Hepatocyte (in vitro differentiated cells): ENCODE data around the gene SEZ6L2. TPM values are rescaled to one million over a fixed set of nuclear protein-coding genes. Genes with fewer than 3 reads are reported as not detected.
A peak's percentile ranks its signal among the peaks of the same experiment; 100 is the strongest.
"Not testable (repeated sequence)": the region's sequence is repeated elsewhere in the genome, so short reads cannot be mapped to it uniquely, and the experiment has no call there.

ENCODE experiments used
- DNase-seq: peaks from one replicate; pipeline ENCODE4 v3.0.0-alpha.2; 2016; ENCODE audit warnings: low spot score
- H2AFZ ChIP-seq: fragments of 200-600 bp; sonication (generic); 2 replicates; pipeline ENCODE4 v1.6.0; 2016; ENCODE audit warnings: antibody characterized with exemption, mild to moderate bottlenecking
- H3K27ac ChIP-seq: fragments of 200-600 bp; sonication (generic); 2 replicates; pipeline ENCODE4 v1.5.1; 2016; ENCODE audit warnings: mild to moderate bottlenecking
- H3K27me3 ChIP-seq: fragments of 200-600 bp; sonication (generic); 2 replicates; pipeline ENCODE4 v1.6.1; 2016
- H3K36me3 ChIP-seq: fragments of 200-600 bp; sonication (generic); replicated peaks from 2 replicates; pipeline ENCODE4 v1.5.1; 2016; ENCODE audit warnings: low read depth; ENCODE audit not compliant: insufficient read depth
- H3K4me1 ChIP-seq: fragments of 200-600 bp; sonication (generic); 2 replicates; pipeline ENCODE4 v1.5.1; 2016; ENCODE audit warnings: mild to moderate bottlenecking, moderate library complexity; ENCODE audit not compliant: insufficient read depth
- H3K4me2 ChIP-seq: fragments of 200-600 bp; sonication (generic); 2 replicates; pipeline ENCODE4 v1.6.0; 2016
- H3K4me3 ChIP-seq: fragments of 200-600 bp; sonication (generic); 2 replicates; pipeline ENCODE4 v1.5.1; 2016; ENCODE audit warnings: mild to moderate bottlenecking
- H3K79me2 ChIP-seq: fragments of 200-600 bp; sonication (generic); 2 replicates; pipeline ENCODE4 v1.6.0; 2017; ENCODE audit warnings: mild to moderate bottlenecking
- H3K9me2 ChIP-seq: fragments of 200-600 bp; sonication (generic); replicated peaks from 2 replicates; pipeline ENCODE4 v1.6.0; 2017; ENCODE audit warnings: mild to moderate bottlenecking; ENCODE audit not compliant: insufficient read depth
- H3K9me3 ChIP-seq: fragments of 200-600 bp; sonication (generic); 2 replicates; pipeline ENCODE4 v1.5.1; 2016; ENCODE audit warnings: low read depth, mild to moderate bottlenecking
- H4K20me1 ChIP-seq: fragments of 200-600 bp; sonication (generic); 2 replicates; pipeline ENCODE4 v1.6.0; 2016; ENCODE audit warnings: mild to moderate bottlenecking; ENCODE audit not compliant: insufficient read depth, poor library complexity, severe bottlenecking
- CTCF ChIP-seq: fragments of 200-600 bp; sonication (generic); IDR thresholded peaks from 2 replicates; pipeline ENCODE4 v1.5.1; 2016; ENCODE audit warnings: antibody characterized with exemption, mild to moderate bottlenecking; ENCODE audit not compliant: poor library complexity
- EZH2 ChIP-seq: fragments of 200-600 bp; sonication (generic); IDR thresholded peaks from 2 replicates; pipeline ENCODE4 v1.6.1; 2016; ENCODE audit warnings: antibody characterized with exemption, mild to moderate bottlenecking, borderline replicate concordance
- EZH2phosphoT487 ChIP-seq: fragments of 200-600 bp; sonication (generic); IDR thresholded peaks from one replicate; pipeline ENCODE4 v1.6.1; 2018; ENCODE audit warnings: antibody characterized with exemption, mild to moderate bottlenecking, low read depth, moderate library complexity; ENCODE audit not compliant: unreplicated experiment, severe bottlenecking
- WGBS: methylation state at CpG from one replicate; pipeline ENCODE4 v1.1.6; 2016; ENCODE audit warnings: low lambda C conversion rate; ENCODE audit errors: missing lambda C conversion rate; 5-methylcytosine and 5-hydroxymethylcytosine counted together
- polyA plus RNA-seq: library from polyadenylated mRNA; unstranded; fragments of >200 nt; fragmentation: Nextera tagmentation; extraction: Ambion mirVana; gene quantifications from 2 replicates; pipeline ENCODE4 v1.2.1, GENCODE V29; 2016
- total RNA-seq: library from RNA; depleted of rRNA; stranded (reverse); fragments of >200 nt; gene quantifications from 2 replicates; pipeline ENCODE4 v1.2.3, GENCODE V29; 2014

The SEZ6L2 gene
- total and polyA plus RNA-seq, 2 experiments from 2014 or later: 36.1 to 39.9 TPM

DNA sequence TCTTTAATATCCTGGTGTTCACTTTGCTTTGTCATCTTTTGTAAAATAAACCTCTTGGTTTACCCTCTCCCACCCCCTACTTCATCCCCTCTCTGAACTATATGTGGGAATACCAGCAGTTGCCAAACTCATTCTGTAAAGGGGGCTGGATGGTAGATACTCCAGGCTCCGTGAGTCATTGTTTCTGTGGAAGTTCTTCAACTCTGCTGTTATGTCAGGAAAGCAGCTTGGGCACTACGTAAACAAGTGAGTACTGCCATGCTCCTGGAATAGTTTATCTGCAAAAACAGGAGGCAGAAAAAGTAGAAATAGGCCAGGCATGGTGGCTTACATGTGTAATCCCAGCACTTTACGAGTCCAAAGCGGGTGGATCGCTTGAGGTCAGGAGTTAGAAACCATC, 61.5 kb downstream of the SEZ6L2 start:
- peak; percentile 46 for DNase-seq
- Histone ChIP-seq H3K9me3 (no peaks in the 10 kb centered on the region), H3K27ac (no peak overlapping the region), H3K4me3 (no peak overlapping the region), H4K20me1 (no peaks in the 10 kb centered on the region), H3K4me1 (no peaks in the 10 kb centered on the region), H3K9me2 (no peaks in the 10 kb centered on the region), H2AFZ (no peak overlapping the region), H3K79me2 (no peaks in the 10 kb centered on the region), H3K27me3 (no peaks in the 10 kb centered on the region), H3K36me3 (no peaks in the 10 kb centered on the region), H3K4me2 (no peak overlapping the region)
- 75% methylated on average over 5 of the region's 5 CpGs for WGBS
- TF ChIP-seq CTCF (no peak), EZH2 (no peak), EZH2phosphoT487 (no peak)

DNA sequence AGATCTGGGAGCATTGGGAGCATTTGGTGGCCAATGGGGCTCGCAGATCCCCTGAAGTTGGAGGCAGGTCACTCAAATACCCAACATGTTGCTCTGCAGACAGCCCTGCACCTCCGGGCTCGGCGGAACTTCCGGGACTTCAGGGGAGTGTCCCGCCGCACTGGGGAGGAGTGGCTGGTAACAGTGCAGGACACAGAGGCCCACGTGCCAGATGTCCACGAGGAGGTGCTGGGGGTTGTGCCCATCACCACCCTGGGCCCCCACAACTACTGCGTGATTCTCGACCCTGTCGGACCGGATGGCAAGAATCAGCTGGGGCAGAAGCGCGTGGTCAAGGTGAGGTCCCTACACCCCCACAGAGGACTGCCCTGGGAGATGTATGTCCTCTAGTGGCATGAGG, 62.7 kb downstream of the SEZ6L2 start:
- Histone ChIP-seq H4K20me1 (no peaks in the 10 kb centered on the region), H3K79me2 (no peaks in the 10 kb centered on the region), H3K4me2 (no peak overlapping the region), H3K36me3 (no peaks in the 10 kb centered on the region), H3K4me3 (no peak overlapping the region), H3K9me3 (no peaks in the 10 kb centered on the region), H3K4me1 (no peaks in the 10 kb centered on the region), H3K9me2 (no peaks in the 10 kb centered on the region), H3K27me3 (no peaks in the 10 kb centered on the region), H2AFZ (no peak overlapping the region), H3K27ac (no peak overlapping the region)
- 92% methylated on average over 15 of the region's 15 CpGs for WGBS
- no peak for DNase-seq
- TF ChIP-seq CTCF (no peak), EZH2phosphoT487 (no peak), EZH2 (no peak)

DNA sequence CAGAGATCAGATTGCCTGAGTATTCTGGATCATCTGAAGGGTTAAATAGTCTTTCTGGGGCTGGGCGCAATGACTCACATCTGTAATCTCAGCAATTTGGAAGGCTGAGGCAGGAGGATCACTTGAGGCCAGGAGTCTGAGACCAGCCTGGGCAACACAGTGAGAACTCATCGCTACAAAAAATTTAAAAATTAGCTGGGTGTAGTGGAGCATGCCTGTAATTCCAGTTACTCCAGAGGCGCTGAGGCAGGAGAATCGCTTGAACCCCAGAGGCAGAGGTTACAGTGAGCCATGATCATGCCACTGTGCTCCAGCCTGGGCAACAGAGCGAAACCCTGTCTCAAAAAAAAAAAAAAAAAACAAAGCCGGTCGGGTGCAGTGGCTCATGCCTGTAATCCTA, 63.4 kb downstream of the SEZ6L2 start:
- H3K27me3 ChIP-seq: no peaks in the 10 kb centered on the region
- H3K4me2 ChIP-seq: no peak overlapping the region
- peaks cover under 1% of the 10 kb centered on the region for H3K79me2 ChIP-seq
- H3K36me3 ChIP-seq: no peaks in the 10 kb centered on the region
- no peaks in the 10 kb centered on the region for H3K9me2 ChIP-seq
- H3K4me3 ChIP-seq: no peak overlapping the region
- H4K20me1 ChIP-seq: no peaks in the 10 kb centered on the region
- H2AFZ ChIP-seq: no peak overlapping the region
- TF ChIP-seq EZH2phosphoT487 (no peak), CTCF (no peak), EZH2 (no peak)
- no peak overlapping the region for H3K27ac ChIP-seq
- no peaks in the 10 kb centered on the region for H3K4me1 ChIP-seq
- 93% methylated on average over 7 of the region's 7 CpGs for WGBS
- no peaks in the 10 kb centered on the region for H3K9me3 ChIP-seq
- no peak for DNase-seq

- Histone ChIP-seq H3K27me3 (no peaks in the 10 kb centered on the region), H3K4me2 (no peak overlapping the region), H3K27ac (no peak overlapping the region), H2AFZ (no peak overlapping the region), H3K4me1 (peaks cover 9% of the 10 kb centered on the region), H3K9me2 (no peaks in the 10 kb centered on the region), H3K79me2 (peaks cover 5% of the 10 kb centered on the region), H3K4me3 (no peak overlapping the region), H3K9me3 (no peaks in the 10 kb centered on the region), H3K36me3 (no peaks in the 10 kb centered on the region), H4K20me1 (no peaks in the 10 kb centered on the region)
- TF ChIP-seq CTCF: no peak
- no peak for TF ChIP-seq EZH2
- TF ChIP-seq EZH2phosphoT487: no peak
- DNase-seq: no peak
- 97% methylated on average over 4 of the region's 5 CpGs for WGBS
Measured at GRCh38 chr16:29834079-29834478, 65.3 kb downstream of the SEZ6L2 start.

DNA sequence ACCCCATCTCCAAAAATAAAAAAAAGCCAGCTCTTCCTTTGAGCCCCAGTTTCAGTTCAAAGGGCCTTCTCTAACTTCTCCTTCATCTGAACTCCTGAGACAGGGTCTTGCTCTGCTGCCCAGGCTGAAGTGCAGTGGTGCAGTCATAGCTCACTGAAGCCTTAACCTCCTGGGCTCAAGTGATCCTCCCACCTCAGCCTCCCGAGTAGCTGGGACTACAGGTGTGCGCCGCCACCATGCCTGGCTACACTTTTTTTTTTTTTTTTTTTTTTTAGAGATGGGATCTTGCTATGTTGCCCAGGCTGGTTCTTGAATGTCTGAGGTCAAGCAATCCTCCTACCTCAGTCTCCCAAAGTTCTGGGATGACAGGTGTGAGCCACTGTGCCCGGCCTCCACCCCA, 66.1 kb downstream of the SEZ6L2 start:
- 99% methylated on average over 4 of the region's 4 CpGs for WGBS
- not testable (repeated sequence) for DNase-seq, H2AFZ ChIP-seq, H3K36me3 ChIP-seq, H3K9me3 ChIP-seq, H3K4me3 ChIP-seq, H3K79me2 ChIP-seq, H4K20me1 ChIP-seq, H3K9me2 ChIP-seq, H3K27me3 ChIP-seq, H3K27ac ChIP-seq, H3K4me2 ChIP-seq
- H3K4me1 ChIP-seq: peaks cover 16% of the 10 kb centered on the region
